GM12878 (cell line): ENCODE results near the gene PIWIL1. TPM values are rescaled to one million over a fixed set of nuclear protein-coding genes. Genes with fewer than 3 reads are reported as not detected.

Experiments
- ATAC-seq: fragments of 200-7000 bp; cut with Tn5 transposase; 3 replicates; pipeline ENCODE4 v1.9.1; 2020; ENCODE audit warnings: mild to moderate bottlenecking, moderate library complexity
- BruUV-seq: library from RNA; stranded (reverse); fragments of 400-500 nt; replicated peaks from 2 replicates; lab custom pipeline; 2021; lab: Mats Ljungman, UMichigan
- CTCF ChIA-PET: fragments of 300-600 bp; sonication (Branson Sonifier 250); formaldehyde crosslinking; extraction: SDS; loops from one replicate; lab custom pipeline; 2021; ENCODE audit warnings: inconsistent platforms; lab: Yijun Ruan, JAX
- POLR2A ChIA-PET: fragments of 350-600 bp; formaldehyde crosslinking; extraction: SDS; loops from one replicate; lab custom pipeline; 2021; ENCODE audit warnings: inconsistent platforms; lab: Charles Lee
- RAD21 ChIA-PET: fragments of 300-600 bp; sonication (Branson Sonifier 250); formaldehyde crosslinking; loops from one replicate; lab custom pipeline; 2023; ENCODE audit warnings: antibody characterized with exemption; ENCODE audit not compliant: unreplicated experiment; lab: Charles Lee
- SMC1A ChIA-PET: fragments of 300-600 bp; sonication (Branson Sonifier 250); formaldehyde crosslinking; loops from one replicate; lab custom pipeline; 2023; ENCODE audit not compliant: unreplicated experiment, uncharacterized antibody; lab: Charles Lee
- DNase-seq: peaks from one replicate; pipeline ENCODE4 v3.0.0-alpha.2; 2011; ENCODE audit warnings: low read depth, low spot score
- FAIRE-seq: peaks from 3 replicates; lab custom pipeline; 2011; peaks lifted over from hg19 to GRCh38; lab: Jason Lieb, UNC
- H2AFZ ChIP-seq: 2 replicates; pipeline ENCODE4 v1.6.0; 2011; ENCODE audit warnings: low read depth, low read length, control low read depth; ENCODE audit not compliant: control insufficient read depth
- H3K27ac ChIP-seq: 2 replicates; pipeline ENCODE4 v1.5.1; 2011; ENCODE audit warnings: control low read depth; ENCODE audit not compliant: control insufficient read depth, insufficient read depth
- H3K27me3 ChIP-seq, 2 experiments: replicated peaks in 1 of 2; 2 replicates each; pipeline versions ENCODE4 v1.6.0 to v1.6.1; 2011; ENCODE audit warnings: low read length in 1 of 2; ENCODE audit not compliant: control insufficient read depth in 2 of 2, insufficient read depth in 2 of 2
- H3K36me3 ChIP-seq, 2 experiments: 2 replicates each; pipeline ENCODE4 v1.5.1; 2011; ENCODE audit warnings: low read length in 1 of 2; ENCODE audit not compliant: control insufficient read depth in 2 of 2, insufficient read depth in 2 of 2
- H3K4me1 ChIP-seq: 2 replicates; pipeline ENCODE4 v1.6.1; 2011; ENCODE audit warnings: mild to moderate bottlenecking, low read length, moderate library complexity, mixed read lengths; ENCODE audit not compliant: control insufficient read depth, insufficient read depth
- H3K4me2 ChIP-seq: 2 replicates; pipeline ENCODE4 v1.6.0; 2011; ENCODE audit warnings: control low read depth; ENCODE audit not compliant: control insufficient read depth, insufficient read depth
- H3K4me3 ChIP-seq: fragments of 200-600 bp; sonication (generic); 2 replicates; pipeline ENCODE4 v1.5.1; 2016
- H3K79me2 ChIP-seq: 2 replicates; pipeline ENCODE4 v1.6.0; 2011; ENCODE audit warnings: low read length; ENCODE audit not compliant: control insufficient read depth, insufficient read depth
- H3K9ac ChIP-seq: 2 replicates; pipeline ENCODE4 v1.8.0; 2011; ENCODE audit warnings: low read length, control low read depth, mixed read lengths; ENCODE audit not compliant: control insufficient read depth, insufficient read depth
- H3K9me3 ChIP-seq: replicated peaks from 3 replicates; pipeline ENCODE4 v1.5.1; 2011; ENCODE audit warnings: mild to moderate bottlenecking, low read length; ENCODE audit not compliant: control insufficient read depth, insufficient read depth
- H4K20me1 ChIP-seq: 2 replicates; pipeline ENCODE4 v1.6.0; 2011; ENCODE audit not compliant: control insufficient read depth, insufficient read depth
- BRCA1 ChIP-seq: IDR thresholded peaks from 2 replicates; pipeline ENCODE4 v1.6.1; 2011; ENCODE audit warnings: low read depth, low read length, improper control_type of control experiment
- CBX5 ChIP-seq: sonication (generic); IDR thresholded peaks from 2 replicates; pipeline ENCODE4 v1.6.1; 2016; ENCODE audit warnings: low read depth, moderate library complexity, mild to moderate bottlenecking, inconsistent platforms
- EED ChIP-seq: sonication (generic); IDR thresholded peaks from 2 replicates; pipeline ENCODE4 v1.6.1; 2016; ENCODE audit warnings: antibody characterized with exemption, low read depth
- EP300 ChIP-seq, 2 experiments: fragments of 150-350 bp in 1 of 2; IDR thresholded peaks; 2 replicates each; pipeline ENCODE4 v1.6.1; 2011 to 2012; ENCODE audit warnings: low read depth in 2 of 2, low read length in 2 of 2, borderline replicate concordance in 1 of 2, improper control_type of control experiment in 1 of 2, inconsistent platforms in 1 of 2; ENCODE audit not compliant: control insufficient read depth in 1 of 2
- ETV6 ChIP-seq, 2 experiments: fragments of 450-650 bp in 1 of 2; IDR thresholded peaks in 1 of 2; conservative IDR thresholded peaks in 1 of 2; 2 replicates each; pipeline ENCODE4 v1.6.1; 2014; ENCODE audit warnings: antibody characterized with exemption in 1 of 2, borderline replicate concordance in 1 of 2, low read depth in 1 of 2, mild to moderate bottlenecking in 1 of 2, moderate library complexity in 1 of 2
- GATAD2B ChIP-seq: fragments of 450-650 bp; conservative IDR thresholded peaks from 2 replicates; pipeline ENCODE4 v1.6.1; 2017; ENCODE audit warnings: low read depth, mild to moderate bottlenecking, moderate library complexity
- IKZF1 ChIP-seq: fragments of 450-650 bp; conservative IDR thresholded peaks from 2 replicates; pipeline ENCODE4 v1.6.1; 2017; ENCODE audit warnings: antibody characterized with exemption, mild to moderate bottlenecking
- KDM1A ChIP-seq: fragments of 200-600 bp; sonication (generic); IDR thresholded peaks from 2 replicates; pipeline ENCODE4 v1.6.1; 2016; ENCODE audit warnings: borderline replicate concordance
- NFYA ChIP-seq: IDR thresholded peaks from 2 replicates; pipeline ENCODE4 v1.6.1; 2011; ENCODE audit warnings: low read depth, mild to moderate bottlenecking, low read length, improper control_type of control experiment, borderline replicate concordance
- POLR2AphosphoS2 ChIP-seq: IDR thresholded peaks from 2 replicates; pipeline ENCODE4 v1.6.1; 2011; ENCODE audit warnings: low read depth, mild to moderate bottlenecking, low read length, improper control_type of control experiment, moderate library complexity
- RCOR1 ChIP-seq: conservative IDR thresholded peaks from 2 replicates; pipeline ENCODE4 v1.6.1; 2012; ENCODE audit warnings: low read depth, low read length, improper control_type of control experiment
- SP1 ChIP-seq: IDR thresholded peaks from one replicate; pipeline ENCODE4 v1.6.1; 2011; ENCODE audit warnings: low read depth, low read length
- STAT1 ChIP-seq: fragments of 450-650 bp; conservative IDR thresholded peaks from 2 replicates; pipeline ENCODE4 v1.6.1; 2014; ENCODE audit warnings: antibody characterized with exemption, mild to moderate bottlenecking
- ZBED1 ChIP-seq: IDR thresholded peaks from 2 replicates; pipeline ENCODE4 v1.6.1; 2016; ENCODE audit warnings: borderline replicate concordance
- whole genome bisulfite sequencing: methylation state at CpG from one replicate; pipeline ENCODE4 v1.1.6; 2016; ENCODE audit warnings: low lambda C conversion rate; ENCODE audit not compliant: insufficient replicate concordance, insufficient coverage; ENCODE audit errors: missing lambda C conversion rate; 5-methylcytosine and 5-hydroxymethylcytosine counted together
- in situ Hi-C: fragments of 300-500 bp; cut with MboI; formaldehyde crosslinking; loops from 9 replicates; pipeline ENCODE4 v1.14.3; 2018; ENCODE audit warnings: mixed read lengths
- intact Hi-C: fragments of 100-400 bp; cut with micrococcal nuclease; formaldehyde crosslinking; loops from one replicate; pipeline ENCODE4 v1.14.2; 2022; ENCODE audit not compliant: unreplicated experiment
- polyA plus RNA-seq, 11 experiments: library from polyadenylated mRNA; depleted of rRNA in 4 of 11; unstranded in 6 of 11; stranded (reverse) in 5 of 11; fragments of >200 nt; fragmentation: Nextera tagmentation in 4 of 11; fragmentation: Illumina TruSeq in 1 of 11; extraction: Ambion mirVana in 4 of 11; extraction: Trizol in 1 of 11; gene quantifications; 1 replicate in 1 of 11; 2 replicates in 10 of 11; pipeline versions ENCODE4 v1.2.1 to v1.2.3, GENCODE V29; 2011 to 2016; ENCODE audit warnings: inconsistent platforms in 2 of 11, missing spikeins in 2 of 11, low read depth in 1 of 11
- total RNA-seq, 4 experiments: library from RNA; depleted of rRNA in 3 of 4; stranded (reverse); fragments of >200 nt in 3 of 4; fragmentation: Illumina TruSeq in 1 of 4; extraction: Trizol in 1 of 4; gene quantifications; 2 replicates each; pipeline versions ENCODE4 v1.2.1 to v1.2.3, GENCODE V29; 2013 to 2021
- TF ChIP-seq, protein P1 (sequence below): fragments of 450-650 bp; IDR thresholded peaks from 2 replicates; pipeline ENCODE4 v1.6.1; 2016; ENCODE audit warnings: mild to moderate bottlenecking
- TF ChIP-seq, protein P2 (sequence below): IDR thresholded peaks from 2 replicates; pipeline ENCODE4 v1.6.1; 2011; ENCODE audit warnings: low read depth, low read length, improper control_type of control experiment, borderline replicate concordance

The PIWIL1 gene
- total and polyA plus RNA-seq, 10 of the 15 experiments (the other 5 are each of a cell fraction or from before 2014, with no cell fraction given) = not detected

DNA sequence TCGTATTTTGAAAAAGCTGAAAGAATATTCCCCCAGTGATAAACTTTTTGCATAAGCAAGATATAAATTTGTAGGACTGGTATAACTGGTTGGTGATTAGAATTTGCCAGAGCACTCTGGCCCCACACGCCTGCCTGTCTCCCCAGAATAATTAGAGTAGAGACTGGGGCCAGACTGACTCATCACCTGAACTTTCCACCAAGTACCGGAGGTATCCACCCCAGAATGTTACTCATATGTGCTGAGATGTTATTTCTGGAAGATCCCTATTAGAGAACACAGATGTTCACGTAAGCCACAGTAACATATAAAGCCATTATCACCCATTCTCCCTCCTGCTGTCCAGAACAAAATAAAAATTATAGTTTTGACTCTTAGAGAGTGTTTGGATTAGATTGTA, 49.5 kb upstream of the PIWIL1 start:
- H2AFZ ChIP-seq = no peak overlapping the region
- no peak overlapping the region for H3K4me2 ChIP-seq
- FAIRE-seq = no peak
- ChIA-PET POLR2A (no interaction called here), SMC1A (no interaction called here), RAD21 (no interaction called here), CTCF (no interaction called here)
- H3K9ac ChIP-seq = no peak overlapping the region
- 10% methylated on average over 4 of the region's 4 CpGs for WGBS
- intact Hi-C loops = no loop called here
- H3K9me3 ChIP-seq = no peaks in the 10 kb centered on the region; the same call in 2 of the 3 replicates
- ATAC-seq = no peak
- H3K4me1 ChIP-seq = no peaks in the 10 kb centered on the region
- no peaks in the 10 kb centered on the region for H3K79me2 ChIP-seq
- in situ Hi-C loops = no loop called here
- H3K27me3 ChIP-seq = no peaks in the 10 kb centered on the region
- no TSS peak for BruUV-seq
- TF ChIP-seq POLR2AphosphoS2 (no peak), KDM1A (no peak), NFYA (no peak), BRCA1 (no peak), GATAD2B (no peak), SP1 (no peak), EP300 (IDR thresholded peaks at IDR 0.05; ENCODE audit: borderline replicate concordance in 1 of 2, control insufficient read depth in 1 of 2, low read depth in 2 of 2, low read length in 2 of 2) (no peak), ETV6 (conservative IDR thresholded peaks at IDR 0.05 in 1 of 2, IDR thresholded peaks at IDR 0.05 in 1 of 2; ENCODE audit: borderline replicate concordance in 1 of 2, low read depth in 1 of 2) (no peak), EED (no peak), RCOR1 (no peak), IKZF1 (no peak), CBX5 (no peak), ZBED1 (no peak), STAT1 (no peak)
- TF ChIP-seq, protein P1, sequence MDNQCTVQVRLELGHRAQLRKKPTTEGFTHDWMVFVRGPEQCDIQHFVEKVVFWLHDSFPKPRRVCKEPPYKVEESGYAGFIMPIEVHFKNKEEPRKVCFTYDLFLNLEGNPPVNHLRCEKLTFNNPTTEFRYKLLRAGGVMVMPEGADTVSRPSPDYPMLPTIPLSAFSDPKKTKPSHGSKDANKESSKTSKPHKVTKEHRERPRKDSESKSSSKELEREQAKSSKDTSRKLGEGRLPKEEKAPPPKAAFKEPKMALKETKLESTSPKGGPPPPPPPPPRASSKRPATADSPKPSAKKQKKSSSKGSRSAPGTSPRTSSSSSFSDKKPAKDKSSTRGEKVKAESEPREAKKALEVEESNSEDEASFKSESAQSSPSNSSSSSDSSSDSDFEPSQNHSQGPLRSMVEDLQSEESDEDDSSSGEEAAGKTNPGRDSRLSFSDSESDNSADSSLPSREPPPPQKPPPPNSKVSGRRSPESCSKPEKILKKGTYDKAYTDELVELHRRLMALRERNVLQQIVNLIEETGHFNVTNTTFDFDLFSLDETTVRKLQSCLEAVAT = no peak
- TF ChIP-seq, protein P2, sequence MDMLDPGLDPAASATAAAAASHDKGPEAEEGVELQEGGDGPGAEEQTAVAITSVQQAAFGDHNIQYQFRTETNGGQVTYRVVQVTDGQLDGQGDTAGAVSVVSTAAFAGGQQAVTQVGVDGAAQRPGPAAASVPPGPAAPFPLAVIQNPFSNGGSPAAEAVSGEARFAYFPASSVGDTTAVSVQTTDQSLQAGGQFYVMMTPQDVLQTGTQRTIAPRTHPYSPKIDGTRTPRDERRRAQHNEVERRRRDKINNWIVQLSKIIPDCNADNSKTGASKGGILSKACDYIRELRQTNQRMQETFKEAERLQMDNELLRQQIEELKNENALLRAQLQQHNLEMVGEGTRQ = no peak
- TF ChIP-seq, all 136 proteins: peak for 0
- no peaks in the 10 kb centered on the region for H3K36me3 ChIP-seq
- no peaks in the 10 kb centered on the region for H4K20me1 ChIP-seq
- H3K4me3 ChIP-seq = no peak overlapping the region
- no peak overlapping the region for H3K27ac ChIP-seq
- no peak for DNase-seq
